Activated B cell treated with CpG ODN at 0.5 μM for 24 hours (primary cell): Measurements from ENCODE around the gene HGD. TPM values are rescaled to one million over a fixed set of nuclear protein-coding genes. Genes with fewer than 3 reads are reported as not detected.
A peak's percentile ranks its signal among the peaks of the same experiment; 100 is the strongest.
"Not testable (repeated sequence)": the region's sequence is repeated elsewhere in the genome, so short reads cannot be mapped to it uniquely, and the experiment has no call there.

ENCODE experiments used
- ATAC-seq: fragments of 200-7000 bp; cut with Tn5 transposase; one replicate; pipeline ENCODE4 v1.10.0; 2021; ENCODE audit warnings: low read depth, mild to moderate bottlenecking, moderate library complexity
- CTCF ChIA-PET: fragments of 350-600 bp; sonication (Branson Sonifier 250); formaldehyde crosslinking; loops from one replicate; lab custom pipeline; 2021; ENCODE audit warnings: antibody characterized with exemption; lab: Charles Lee
- POLR2A ChIA-PET: fragments of 350-600 bp; sonication (Branson Sonifier 250); formaldehyde crosslinking; loops from one replicate; lab custom pipeline; 2021; ENCODE audit warnings: antibody characterized with exemption; lab: Charles Lee
- DNase-seq: peaks from one replicate; pipeline ENCODE4 v3.0.0; 2022
- H3K27ac Mint-ChIP-seq: one replicate; pipeline ENCODE4 v1.8.0; 2020; ENCODE audit warnings: mixed read lengths
- H3K27me3 Mint-ChIP-seq: one replicate; pipeline ENCODE4 v1.8.0; 2021; ENCODE audit warnings: mixed read lengths
- H3K36me3 Mint-ChIP-seq: one replicate; pipeline ENCODE4 v1.8.0; 2021; ENCODE audit warnings: low read depth, mixed read lengths
- H3K4me1 Mint-ChIP-seq: one replicate; pipeline ENCODE4 v1.8.0; 2021; ENCODE audit warnings: mixed read lengths
- H3K4me3 Mint-ChIP-seq: one replicate; pipeline ENCODE4 v1.8.0; 2020; ENCODE audit warnings: mild to moderate bottlenecking, mixed read lengths
- H3K9me3 Mint-ChIP-seq: one replicate; pipeline ENCODE4 v1.8.0; 2020; ENCODE audit warnings: mixed read lengths
- intact Hi-C: fragments of 100-400 bp; cut with micrococcal nuclease; formaldehyde crosslinking; loops from one replicate; pipeline ENCODE4 v1.15.1; 2024
- total RNA-seq: library from RNA; stranded (reverse); gene quantifications from 2 replicates; pipeline ENCODE4 v1.2.3, GENCODE V29; 2022
- TF ChIP-seq, protein P1 (sequence below): fragments of 200-600 bp; IDR thresholded peaks from one replicate; pipeline ENCODE4 v1.8.0; 2022; ENCODE audit warnings: antibody characterized with exemption, mild to moderate bottlenecking

The HGD gene, protein sequence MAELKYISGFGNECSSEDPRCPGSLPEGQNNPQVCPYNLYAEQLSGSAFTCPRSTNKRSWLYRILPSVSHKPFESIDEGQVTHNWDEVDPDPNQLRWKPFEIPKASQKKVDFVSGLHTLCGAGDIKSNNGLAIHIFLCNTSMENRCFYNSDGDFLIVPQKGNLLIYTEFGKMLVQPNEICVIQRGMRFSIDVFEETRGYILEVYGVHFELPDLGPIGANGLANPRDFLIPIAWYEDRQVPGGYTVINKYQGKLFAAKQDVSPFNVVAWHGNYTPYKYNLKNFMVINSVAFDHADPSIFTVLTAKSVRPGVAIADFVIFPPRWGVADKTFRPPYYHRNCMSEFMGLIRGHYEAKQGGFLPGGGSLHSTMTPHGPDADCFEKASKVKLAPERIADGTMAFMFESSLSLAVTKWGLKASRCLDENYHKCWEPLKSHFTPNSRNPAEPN
- 0.78 and 1.0 TPM in 2 replicates for total RNA-seq

GRCh38 chr3:120682095-120682681 lies at the start of gene HGD:
TSS of gene HGD (minus strand) at chr3:120682239. CDS start at chr3:120682111, 128 bp downstream.
- no peak within 1 kb of the TSS for H3K4me3 Mint-ChIP-seq
- H3K9me3 Mint-ChIP-seq: peaks cover 4% of the 10 kb centered on the region
- no peaks in the 10 kb centered on the region for H3K27me3 Mint-ChIP-seq
- intact Hi-C loops: no loop called here
- TF ChIP-seq, protein P1, sequence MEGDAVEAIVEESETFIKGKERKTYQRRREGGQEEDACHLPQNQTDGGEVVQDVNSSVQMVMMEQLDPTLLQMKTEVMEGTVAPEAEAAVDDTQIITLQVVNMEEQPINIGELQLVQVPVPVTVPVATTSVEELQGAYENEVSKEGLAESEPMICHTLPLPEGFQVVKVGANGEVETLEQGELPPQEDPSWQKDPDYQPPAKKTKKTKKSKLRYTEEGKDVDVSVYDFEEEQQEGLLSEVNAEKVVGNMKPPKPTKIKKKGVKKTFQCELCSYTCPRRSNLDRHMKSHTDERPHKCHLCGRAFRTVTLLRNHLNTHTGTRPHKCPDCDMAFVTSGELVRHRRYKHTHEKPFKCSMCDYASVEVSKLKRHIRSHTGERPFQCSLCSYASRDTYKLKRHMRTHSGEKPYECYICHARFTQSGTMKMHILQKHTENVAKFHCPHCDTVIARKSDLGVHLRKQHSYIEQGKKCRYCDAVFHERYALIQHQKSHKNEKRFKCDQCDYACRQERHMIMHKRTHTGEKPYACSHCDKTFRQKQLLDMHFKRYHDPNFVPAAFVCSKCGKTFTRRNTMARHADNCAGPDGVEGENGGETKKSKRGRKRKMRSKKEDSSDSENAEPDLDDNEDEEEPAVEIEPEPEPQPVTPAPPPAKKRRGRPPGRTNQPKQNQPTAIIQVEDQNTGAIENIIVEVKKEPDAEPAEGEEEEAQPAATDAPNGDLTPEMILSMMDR: no peak
- no peak for DNase-seq
- H3K27ac Mint-ChIP-seq: no peak within 1 kb of the TSS
- POLR2A ChIA-PET: no interaction called here
- H3K4me1 Mint-ChIP-seq: peaks cover 21% of the 10 kb centered on the region
- ATAC-seq: no peak
- CTCF ChIA-PET: no interaction called here
- H3K36me3 Mint-ChIP-seq: peaks cover 7% of the 10 kb centered on the region

GRCh38 chr3:120730576-120731542 lies 48.8 kb upstream of the HGD start:
- no peak for DNase-seq
- intact Hi-C loops: no loop called here
- ChIA-PET CTCF (no interaction called here), POLR2A (no interaction called here)
- Mint-ChIP-seq H3K4me1 (no peaks in the 10 kb centered on the region), H3K27ac (no peak overlapping the region), H3K4me3 (no peak overlapping the region), H3K27me3 (no peaks in the 10 kb centered on the region), H3K36me3 (peaks cover 28% of the 10 kb centered on the region), H3K9me3 (no peaks in the 10 kb centered on the region)
- TF ChIP-seq, protein P1: no peak
- ATAC-seq: no peak

DNA sequence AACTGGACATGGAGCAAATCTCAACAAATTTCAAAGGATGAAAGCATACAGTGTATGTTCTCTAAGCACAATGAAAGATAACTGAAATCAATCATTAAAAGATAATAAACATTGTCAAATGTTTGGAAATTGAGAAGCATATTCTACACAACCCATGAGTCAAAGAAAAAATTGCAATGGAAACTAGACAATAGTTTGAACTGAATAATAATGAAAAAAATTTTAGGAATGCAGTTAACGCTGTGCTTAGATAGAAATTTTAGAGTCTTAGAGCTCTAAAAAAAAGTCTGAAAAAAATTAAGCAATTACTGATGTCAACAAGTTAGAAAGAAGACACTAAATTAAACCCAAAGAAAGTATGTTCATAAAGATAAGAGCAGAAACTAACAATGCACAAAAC lies 44.8 kb upstream of the HGD start:
- TF ChIP-seq, protein P1: no peak
- Mint-ChIP-seq H3K36me3 (peaks cover 39% of the 10 kb centered on the region), H3K4me3 (no peak overlapping the region), H3K9me3 (peaks cover 2% of the 10 kb centered on the region), H3K27me3 (no peaks in the 10 kb centered on the region), H3K27ac (no peak overlapping the region), H3K4me1 (no peaks in the 10 kb centered on the region)
- POLR2A ChIA-PET: no interaction called here
- ATAC-seq (no peak), DNase-seq (no peak)
- CTCF ChIA-PET: no interaction called here
- intact Hi-C loops: no loop called here

DNA sequence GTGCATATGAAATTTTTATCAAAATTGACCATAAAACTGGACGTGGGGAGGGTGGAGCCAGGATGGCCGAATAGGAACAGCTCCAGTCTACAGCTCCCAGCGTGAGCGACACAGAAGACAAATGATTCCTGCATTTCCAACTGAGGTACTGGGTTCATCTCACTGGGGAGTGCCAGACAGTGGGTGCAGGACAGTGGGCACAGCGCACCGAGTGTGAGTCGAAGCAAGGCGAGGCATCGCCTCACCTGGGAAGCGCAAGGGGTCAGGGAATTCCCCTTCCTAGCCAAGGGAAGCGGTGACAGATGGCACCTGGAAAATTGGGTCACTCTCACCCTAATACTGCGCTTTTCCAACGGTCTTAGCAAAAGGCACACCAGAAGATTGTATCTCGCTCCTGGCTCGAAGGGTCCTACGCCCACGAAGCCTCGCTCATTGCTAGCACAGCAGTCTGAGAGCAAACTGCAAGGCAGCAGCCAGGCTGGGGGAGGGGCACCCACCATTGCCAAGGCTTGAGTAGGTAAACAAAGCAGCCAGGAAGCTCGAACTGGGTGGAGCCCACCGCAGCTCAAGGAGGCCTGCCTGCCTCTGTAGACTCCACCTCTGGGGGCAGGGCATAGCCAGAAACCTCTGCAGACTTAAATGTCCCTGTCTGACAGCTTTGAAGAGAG lies 37.3 kb upstream of the HGD start:
- CTCF ChIA-PET, H3K27me3 Mint-ChIP-seq, ATAC-seq, intact Hi-C loops, H3K9me3 Mint-ChIP-seq, DNase-seq, POLR2A ChIA-PET: not testable (repeated sequence)
- H3K4me1 Mint-ChIP-seq: peaks cover 35% of the 10 kb centered on the region
- H3K4me3 Mint-ChIP-seq: peak overlapping the region; percentile 60
- H3K36me3 Mint-ChIP-seq: peaks cover 15% of the 10 kb centered on the region
- H3K27ac Mint-ChIP-seq: peak overlapping the region; percentile 56

GRCh38 chr3:120713262-120713661 lies 31.2 kb upstream of the HGD start:
- no peaks in the 10 kb centered on the region for H3K9me3 Mint-ChIP-seq
- H3K27me3 Mint-ChIP-seq: no peaks in the 10 kb centered on the region
- ChIA-PET POLR2A (no interaction called here), CTCF (interaction anchor here (0.8 kb wide), 1 partner anchor 154 kb away, joined by 4 read pairs; no protein-coding TSS in a partner anchor)
- intact Hi-C loops: no loop called here
- H3K27ac Mint-ChIP-seq: no peak overlapping the region
- ATAC-seq (no peak), DNase-seq (no peak)
- H3K4me3 Mint-ChIP-seq: no peak overlapping the region
- TF ChIP-seq, protein P1: no peak
- H3K4me1 Mint-ChIP-seq: peaks cover 15% of the 10 kb centered on the region
- H3K36me3 Mint-ChIP-seq: peaks cover 4% of the 10 kb centered on the region
